ENCODE results near the gene IFNK.
"Not testable (repeated sequence)": the region's sequence is repeated elsewhere in the genome, so short reads cannot be mapped to it uniquely, and the experiment has no call there.

IFNK gene

GRCh38 chr9:27524236-27524635, at the start of gene IFNK:
Gene IFNK, plus strand, starts transcription at chr9:27524290. Its CDS starts 47 bp downstream, at chr9:27524337.
- no peak for DNase-seq

- no peak for DNase-seq
These were observed 49.8 kb upstream of the IFNK start for GRCh38 chr9:27474305-27474704.

GRCh38 chr9:27475057-27475595, 49.0 kb upstream of the IFNK start:
- DNase-seq: no peak

GRCh38 chr9:27476870-27477515, 47.1 kb upstream of the IFNK start:
- DNase-seq: no peak

- DNase-seq: no peak
These were observed 45.8 kb upstream of the IFNK start for GRCh38 chr9:27478322-27478721.

- no peak for DNase-seq
These were observed 41.4 kb upstream of the IFNK start for GRCh38 chr9:27482709-27483108.

GRCh38 chr9:27483576-27483975, 40.5 kb upstream of the IFNK start:
- DNase-seq: no peak

- DNase-seq: no peak
These were observed 38.9 kb upstream of the IFNK start for GRCh38 chr9:27485158-27485557.

GRCh38 chr9:27487128-27487640, 36.9 kb upstream of the IFNK start:
- no peak for DNase-seq

GRCh38 chr9:27487927-27488326, 36.2 kb upstream of the IFNK start:
- no peak for DNase-seq

- DNase-seq: no peak
These were observed 34.8 kb upstream of the IFNK start for GRCh38 chr9:27489087-27489876.

- DNase-seq: no peak
These were observed 32.9 kb upstream of the IFNK start for GRCh38 chr9:27491154-27491553.

GRCh38 chr9:27495480-27496134, 28.5 kb upstream of the IFNK start:
- no peak for DNase-seq

GRCh38 chr9:27496135-27496504, 28.0 kb upstream of the IFNK start:
- DNase-seq: no peak

- no peak for DNase-seq
These were observed 26.1 kb upstream of the IFNK start for GRCh38 chr9:27497883-27498417.

- peak; percentile 42 to 63 for DNase-seq
These were observed 24.6 kb upstream of the IFNK start for GRCh38 chr9:27499451-27499850.

GRCh38 chr9:27500902-27501301, 23.2 kb upstream of the IFNK start:
- not testable (repeated sequence) for DNase-seq

- no peak for DNase-seq
These were observed 20.5 kb upstream of the IFNK start for GRCh38 chr9:27503623-27504022.

- DNase-seq: no peak
These were observed 19.8 kb upstream of the IFNK start for GRCh38 chr9:27504259-27504658.

GRCh38 chr9:27505744-27506161, 18.3 kb upstream of the IFNK start:
- no peak for DNase-seq

GRCh38 chr9:27506981-27507380, 17.1 kb upstream of the IFNK start:
- DNase-seq: no peak

GRCh38 chr9:27510780-27511179, 13.3 kb upstream of the IFNK start:
- DNase-seq: no peak

- no peak for DNase-seq
These were observed 12.3 kb upstream of the IFNK start for GRCh38 chr9:27511771-27512170.

Measured in SW 1271 (cell line).